Esophagus squamous epithelium (tissue), 5 donors: ENCODE data around the gene CCK. TPM values are rescaled to one million over a fixed set of nuclear protein-coding genes. Genes with fewer than 3 reads are reported as not detected.

Source experiments
- DNase-seq: peaks from one replicate; lab custom pipeline; 2025; lab: John Stamatoyannopoulos, UW
- H3K27ac ChIP-seq, 4 donors: fragments of 200-600 bp; sonication (generic); one replicate each; pipeline ENCODE4 v1.5.1; 2016 to 2019; ENCODE audit warnings: mild to moderate bottlenecking in 1 of 4
- H3K27me3 ChIP-seq, 4 donors: fragments of 200-600 bp; sonication (generic); 1 replicate in 3 of 4; 2 replicates in 1 of 4; pipeline versions ENCODE4 v1.5.1 to v1.6.0; 2017 to 2021; ENCODE audit warnings: antibody characterized with exemption in 1 of 4
- H3K36me3 ChIP-seq, 3 donors: fragments of 200-600 bp; sonication (generic); one replicate each; pipeline ENCODE4 v1.5.1; 2016 to 2019
- H3K4me1 ChIP-seq, 3 donors: fragments of 200-600 bp; sonication (generic); one replicate each; pipeline ENCODE4 v1.5.1; 2017 to 2019
- H3K4me3 ChIP-seq, 4 donors: fragments of 200-600 bp; sonication (generic); 1 replicate in 3 of 4; 2 replicates in 1 of 4; pipeline ENCODE4 v1.5.1; 2016 to 2019; ENCODE audit warnings: mild to moderate bottlenecking in 2 of 4, moderate library complexity in 1 of 4
- H3K9me3 ChIP-seq, 3 donors: fragments of 200-600 bp; sonication (generic); one replicate each; pipeline ENCODE4 v1.5.1; 2016 to 2019
- POLR2A ChIP-seq, 4 donors: fragments of 450-650 bp; IDR thresholded peaks; one replicate each; pipeline ENCODE4 v1.6.1; 2017; ENCODE audit warnings: antibody characterized with exemption in 4 of 4, mild to moderate bottlenecking in 4 of 4, moderate library complexity in 3 of 4
- WGBS, 2 donors: methylation state at CpG; one replicate each; pipeline ENCODE4 v1.1.5; 2018; 5-methylcytosine and 5-hydroxymethylcytosine counted together
- intact Hi-C: fragments of 100-400 bp; cut with DNase I; formaldehyde crosslinking; loops from one replicate; pipeline ENCODE4 v1.15.0; 2022
- total RNA-seq, 4 donors: library from RNA; depleted of rRNA; stranded (reverse); fragments of >200 nt; gene quantifications; one replicate each; pipeline ENCODE4 v1.1.0, GENCODE V29; 2016
- TF ChIP-seq, protein P1 (sequence below), 6 experiments: fragments of 450-650 bp in 4 of 6; fragments of 200-600 bp in 2 of 6; sonication (generic) in 2 of 6; IDR thresholded peaks; one replicate each; pipeline ENCODE4 v1.5.1; 2016 to 2019; ENCODE audit warnings: antibody characterized with exemption in 6 of 6, mild to moderate bottlenecking in 4 of 6, moderate library complexity in 4 of 6
- donor health status: DM: yes; HTN: yes; CAD: no.

Gene CCK
- total RNA-seq, 4 donors from 2014 or later: 1.9 to 3.1 TPM; not detected in 2

- no peak overlapping the region for H3K27ac ChIP-seq
- H3K36me3 ChIP-seq: no peaks in the 10 kb centered on the region
- peaks cover 0 to 12% (median 0%) of the 10 kb centered on the region in 4 donors for H3K27me3 ChIP-seq
- DNase-seq: no peak
- H3K4me3 ChIP-seq: no peak overlapping the region
- TF ChIP-seq, protein P1, sequence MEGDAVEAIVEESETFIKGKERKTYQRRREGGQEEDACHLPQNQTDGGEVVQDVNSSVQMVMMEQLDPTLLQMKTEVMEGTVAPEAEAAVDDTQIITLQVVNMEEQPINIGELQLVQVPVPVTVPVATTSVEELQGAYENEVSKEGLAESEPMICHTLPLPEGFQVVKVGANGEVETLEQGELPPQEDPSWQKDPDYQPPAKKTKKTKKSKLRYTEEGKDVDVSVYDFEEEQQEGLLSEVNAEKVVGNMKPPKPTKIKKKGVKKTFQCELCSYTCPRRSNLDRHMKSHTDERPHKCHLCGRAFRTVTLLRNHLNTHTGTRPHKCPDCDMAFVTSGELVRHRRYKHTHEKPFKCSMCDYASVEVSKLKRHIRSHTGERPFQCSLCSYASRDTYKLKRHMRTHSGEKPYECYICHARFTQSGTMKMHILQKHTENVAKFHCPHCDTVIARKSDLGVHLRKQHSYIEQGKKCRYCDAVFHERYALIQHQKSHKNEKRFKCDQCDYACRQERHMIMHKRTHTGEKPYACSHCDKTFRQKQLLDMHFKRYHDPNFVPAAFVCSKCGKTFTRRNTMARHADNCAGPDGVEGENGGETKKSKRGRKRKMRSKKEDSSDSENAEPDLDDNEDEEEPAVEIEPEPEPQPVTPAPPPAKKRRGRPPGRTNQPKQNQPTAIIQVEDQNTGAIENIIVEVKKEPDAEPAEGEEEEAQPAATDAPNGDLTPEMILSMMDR (IDR thresholded peaks at IDR 0.05): no peak
- no peak for TF ChIP-seq POLR2A (IDR thresholded peaks at IDR 0.05)
- WGBS, 2 donors: 63 to 72% methylated on average over 3 of the region's 3 CpGs
- no peaks in the 10 kb centered on the region for H3K4me1 ChIP-seq
- H3K9me3 ChIP-seq: peaks cover 0 to 10% (median 4%) of the 10 kb centered on the region in 3 donors
- intact Hi-C loops: no loop called here
These were observed 10.5 kb upstream of the CCK start for GRCh38 chr3:42276141-42277132.

DNA sequence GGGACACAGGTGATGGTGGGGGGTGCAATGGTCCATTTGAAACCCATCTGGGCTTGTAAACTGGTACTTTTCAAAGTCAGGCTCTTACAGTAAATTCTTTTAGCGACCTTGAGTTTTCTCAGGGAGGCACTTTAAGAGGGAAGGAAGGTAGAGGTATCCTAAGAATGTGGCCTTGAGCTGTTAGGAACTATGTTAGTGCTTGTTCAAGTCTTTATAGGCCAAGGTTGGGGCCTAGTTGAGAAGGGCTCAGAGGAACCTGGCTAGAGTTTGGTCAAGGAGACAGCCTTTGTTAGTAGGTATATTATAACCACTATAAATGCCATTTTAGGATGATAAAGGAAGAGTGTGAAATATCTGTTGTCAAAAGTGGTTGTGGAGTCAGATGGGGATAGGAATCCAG, 9.2 kb upstream of the CCK start:
- TF ChIP-seq, protein P1 (IDR thresholded peaks at IDR 0.05): no peak
- TF ChIP-seq POLR2A (IDR thresholded peaks at IDR 0.05): no peak
- no peak overlapping the region for H3K27ac ChIP-seq
- WGBS, 2 donors: 33 to 44% methylated on average over 1 of the region's 1 CpG
- H3K27me3 ChIP-seq: peaks cover 0 to 24% (median 0%) of the 10 kb centered on the region in 4 donors
- no peak for DNase-seq
- no peak overlapping the region for H3K4me3 ChIP-seq
- H3K4me1 ChIP-seq: no peaks in the 10 kb centered on the region
- no peaks in the 10 kb centered on the region for H3K36me3 ChIP-seq
- intact Hi-C loops: no loop called here
- peaks cover 0 to 7% (median 2%) of the 10 kb centered on the region in 3 donors for H3K9me3 ChIP-seq

DNA sequence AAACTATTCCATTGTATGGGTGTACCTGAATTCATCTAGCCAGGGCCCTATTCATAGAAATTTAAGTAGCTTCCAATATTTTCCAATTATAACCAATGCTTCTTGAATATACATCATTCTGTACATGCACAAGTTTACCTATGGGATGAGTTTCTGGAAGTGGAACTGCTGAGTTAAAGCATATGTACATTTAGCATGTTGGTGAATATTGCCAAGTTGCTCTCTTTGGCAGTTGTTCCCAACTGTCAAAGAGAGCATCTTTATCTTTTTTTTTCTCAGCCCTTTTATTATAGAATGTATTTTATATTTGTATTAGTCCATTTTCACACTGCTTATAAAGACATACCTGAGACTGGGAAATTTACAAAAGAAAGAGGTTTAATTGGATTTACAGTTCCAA, 8.3 kb upstream of the CCK start:
- Histone ChIP-seq H3K27me3 (peaks cover 0 to 33% (median 0%) of the 10 kb centered on the region in 4 donors), H3K36me3 (no peaks in the 10 kb centered on the region), H3K27ac (no peak overlapping the region), H3K4me1 (no peaks in the 10 kb centered on the region), H3K9me3 (no peaks in the 10 kb centered on the region), H3K4me3 (no peak overlapping the region)
- TF ChIP-seq, protein P1 (IDR thresholded peaks at IDR 0.05): no peak
- TF ChIP-seq POLR2A (IDR thresholded peaks at IDR 0.05): no peak
- no peak for DNase-seq
- intact Hi-C loops: no loop called here

DNA sequence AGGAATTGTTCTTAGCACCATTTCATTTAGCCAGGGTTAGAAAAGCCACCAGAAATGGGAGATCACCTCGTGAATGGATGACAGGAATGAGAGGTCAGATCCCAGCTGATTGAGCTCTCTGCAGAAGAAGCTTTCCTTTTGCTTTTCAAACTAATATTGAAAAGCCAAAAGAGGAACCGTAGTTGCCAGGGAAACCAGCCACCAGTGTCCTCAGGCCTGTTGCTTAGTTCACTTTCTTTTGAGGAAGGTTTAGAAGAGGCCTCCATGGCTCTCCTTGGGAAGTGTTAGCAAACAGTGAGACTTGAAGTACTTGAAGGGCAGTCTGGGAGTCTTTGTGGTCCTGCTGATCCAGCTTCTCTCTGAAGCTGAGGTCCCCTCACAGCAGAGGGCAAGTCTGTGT, 7.4 kb upstream of the CCK start:
- H3K4me3 ChIP-seq: no peak overlapping the region
- H3K27ac ChIP-seq: no peak overlapping the region
- 46 to 57% methylated on average over 2 of the region's 2 CpGs for WGBS, 2 donors
- no peaks in the 10 kb centered on the region for H3K4me1 ChIP-seq
- intact Hi-C loops: no loop called here
- no peaks in the 10 kb centered on the region for H3K36me3 ChIP-seq
- H3K27me3 ChIP-seq: peaks cover 0 to 38% (median 0%) of the 10 kb centered on the region in 4 donors
- TF ChIP-seq POLR2A (IDR thresholded peaks at IDR 0.05): no peak
- TF ChIP-seq, protein P1 (IDR thresholded peaks at IDR 0.05): no peak
- no peaks in the 10 kb centered on the region for H3K9me3 ChIP-seq
- DNase-seq: no peak

- no peaks in the 10 kb centered on the region for H3K4me1 ChIP-seq
- no peaks in the 10 kb centered on the region for H3K9me3 ChIP-seq
- intact Hi-C loops: no loop called here
- DNase-seq: no peak
- peaks cover 0 to 52% (median 2%) of the 10 kb centered on the region in 4 donors for H3K27me3 ChIP-seq
- TF ChIP-seq POLR2A (IDR thresholded peaks at IDR 0.05): no peak
- TF ChIP-seq, protein P1 (IDR thresholded peaks at IDR 0.05): no peak
- no peaks in the 10 kb centered on the region for H3K36me3 ChIP-seq
- no peak overlapping the region for H3K4me3 ChIP-seq
- H3K27ac ChIP-seq: no peak overlapping the region
These were observed 5.8 kb upstream of the CCK start for GRCh38 chr3:42271786-42272185.
